Neuronal stem cell (in vitro differentiated cells): ENCODE results near the gene CHERP. TPM values are rescaled to one million over a fixed set of nuclear protein-coding genes. Genes with fewer than 3 reads are reported as not detected.

Source experiments
- DNase-seq: peaks from one replicate; pipeline ENCODE4 v3.0.0-alpha.2; 2013; ENCODE audit warnings: low spot score
- H2AFZ ChIP-seq: one replicate; pipeline ENCODE4 v1.6.1; 2013; ENCODE audit warnings: mild to moderate bottlenecking, low read length, inconsistent platforms
- H2AK5ac ChIP-seq: 2 replicates; pipeline ENCODE4 v1.6.1; 2013; ENCODE audit warnings: low read depth, mild to moderate bottlenecking, inconsistent platforms, low read length, moderate library complexity, mixed read lengths
- H2BK120ac ChIP-seq: 2 replicates; pipeline ENCODE4 v1.6.1; 2013; ENCODE audit warnings: low read depth, mild to moderate bottlenecking, inconsistent platforms, low read length, moderate library complexity, mixed read lengths
- H2BK12ac ChIP-seq: one replicate; pipeline ENCODE4 v1.6.1; 2013; ENCODE audit warnings: low read length, inconsistent platforms
- H2BK15ac ChIP-seq: 2 replicates; pipeline ENCODE4 v1.6.1; 2013; ENCODE audit warnings: mild to moderate bottlenecking, low read length, inconsistent platforms, mixed read lengths
- H2BK5ac ChIP-seq: one replicate; pipeline ENCODE4 v1.6.1; 2013; ENCODE audit warnings: inconsistent platforms, mild to moderate bottlenecking, low read length, moderate library complexity
- H3K14ac ChIP-seq: one replicate; pipeline ENCODE4 v1.6.1; 2013; ENCODE audit warnings: low read length, inconsistent platforms
- H3K18ac ChIP-seq: 2 replicates; pipeline ENCODE4 v1.6.1; 2013; ENCODE audit warnings: low read length, inconsistent platforms
- H3K23ac ChIP-seq: 2 replicates; pipeline ENCODE4 v1.6.1; 2013; ENCODE audit warnings: low read depth, mild to moderate bottlenecking, mixed read lengths, low read length, inconsistent platforms; ENCODE audit not compliant: poor library complexity
- H3K27ac ChIP-seq: replicated peaks from 3 replicates; pipeline ENCODE4 v1.5.1; 2013; ENCODE audit warnings: low read length, inconsistent platforms
- H3K27me3 ChIP-seq, 3 experiments: 2 replicates each; pipeline ENCODE4 v1.6.1; 2013; ENCODE audit warnings: low read length in 3 of 3, mild to moderate bottlenecking in 2 of 3, inconsistent platforms in 1 of 3, low read depth in 1 of 3, mixed read lengths in 1 of 3, moderate library complexity in 1 of 3; ENCODE audit not compliant: control insufficient read depth in 3 of 3, insufficient read depth in 3 of 3
- H3K36me3 ChIP-seq, 2 donors: replicated peaks in 1 of 2; 2 replicates each; pipeline ENCODE4 v1.6.1; 2013; ENCODE audit warnings: low read length in 2 of 2; ENCODE audit not compliant: control insufficient read depth in 2 of 2, insufficient read depth in 2 of 2
- H3K4ac ChIP-seq: 2 replicates; pipeline ENCODE4 v1.6.1; 2013; ENCODE audit warnings: inconsistent platforms, mild to moderate bottlenecking, low read length, moderate library complexity
- H3K4me1 ChIP-seq, 2 donors: 1 replicate in 1 of 2; 2 replicates in 1 of 2; pipeline ENCODE4 v1.6.1; 2013; ENCODE audit warnings: low read length in 2 of 2, low read depth in 1 of 2; ENCODE audit not compliant: control insufficient read depth in 2 of 2, insufficient read depth in 1 of 2
- H3K4me2 ChIP-seq: one replicate; pipeline ENCODE4 v1.6.1; 2013; ENCODE audit warnings: mild to moderate bottlenecking, low read length, inconsistent platforms; ENCODE audit not compliant: insufficient read depth, poor library complexity, severe bottlenecking
- H3K4me3 ChIP-seq, 2 donors: 2 replicates each; pipeline ENCODE4 v1.5.1; 2013; ENCODE audit warnings: low read length in 2 of 2, mild to moderate bottlenecking in 2 of 2, inconsistent platforms in 1 of 2, moderate library complexity in 1 of 2
- H3K79me1 ChIP-seq: one replicate; pipeline ENCODE4 v1.6.1; 2013; ENCODE audit warnings: low read depth, mild to moderate bottlenecking, inconsistent platforms, low read length, moderate library complexity
- H3K9ac ChIP-seq: one replicate; pipeline ENCODE4 v1.6.1; 2013; ENCODE audit warnings: mild to moderate bottlenecking, low read depth, low read length, inconsistent platforms; ENCODE audit not compliant: poor library complexity
- H3K9me3 ChIP-seq, 2 donors: replicated peaks in 1 of 2; 2 replicates each; pipeline versions ENCODE3 to v1.6.1; 2013; ENCODE audit warnings: low read length in 2 of 2, mild to moderate bottlenecking in 2 of 2, inconsistent platforms in 1 of 2, low read depth in 1 of 2, mixed read lengths in 1 of 2, moderate library complexity in 1 of 2; ENCODE audit not compliant: control insufficient read depth in 2 of 2, insufficient read depth in 1 of 2
- H4K8ac ChIP-seq: one replicate; pipeline ENCODE4 v1.6.1; 2013; ENCODE audit warnings: low read depth, mild to moderate bottlenecking, inconsistent platforms, low read length, moderate library complexity
- H4K91ac ChIP-seq: one replicate; pipeline ENCODE4 v1.6.1; 2013; ENCODE audit warnings: low read length, low read depth, mild to moderate bottlenecking, inconsistent platforms; ENCODE audit not compliant: poor library complexity
- WGBS, 2 donors: extraction: QIAGEN DNeasy Blood & Tissue Kit; methylation state at CpG; one replicate each; pipeline ENCODE4 v1.1.7; 2013; ENCODE audit warnings: missing lambda C conversion rate in 2 of 2, mixed read lengths in 1 of 2; ENCODE audit not compliant: insufficient read length in 2 of 2, insufficient replicate concordance in 1 of 2; ENCODE audit errors: extremely low coverage in 2 of 2; 5-methylcytosine and 5-hydroxymethylcytosine counted together
- polyA plus RNA-seq, 2 experiments: library from polyadenylated mRNA; stranded (reverse); fragments of 200-250 nt; gene quantifications; one replicate each; pipeline ENCODE4 v1.2.3, GENCODE V29; 2013

CHERP gene
- polyA plus RNA-seq (2013, experiment 1 of 2) = 40.7 TPM
- 40.6 TPM for polyA plus RNA-seq (2013, experiment 2 of 2)

GRCh38 chr19:16542045-16542909, at the start of gene CHERP:
CHERP (minus strand) TSS chr19:16542437; CDS start chr19:16542378, 59 bp downstream.
- no peaks in the 10 kb centered on the region for H3K27me3 ChIP-seq
- peak; percentile 95 for DNase-seq
- H3K9ac ChIP-seq = peak within 1 kb of the TSS; percentile 93
- H4K8ac ChIP-seq = no peak within 1 kb of the TSS
- H2AK5ac ChIP-seq = peak within 1 kb of the TSS; percentile 83
- H2BK15ac ChIP-seq = no peak within 1 kb of the TSS
- peaks cover 15 to 43% of the 10 kb centered on the region in 2 donors for H3K36me3 ChIP-seq
- no peak within 1 kb of the TSS for H4K91ac ChIP-seq
- H3K4ac ChIP-seq = no peak within 1 kb of the TSS
- H3K23ac ChIP-seq = peak within 1 kb of the TSS; percentile 91
- H3K18ac ChIP-seq = peak within 1 kb of the TSS; percentile 99
- peak within 1 kb of the TSS; percentile 82 for H3K14ac ChIP-seq
- no peak within 1 kb of the TSS for H2BK12ac ChIP-seq
- peak within 1 kb of the TSS; percentile 82 for H2BK5ac ChIP-seq
- peaks cover 0 to 3% of the 10 kb centered on the region in 2 donors for H3K9me3 ChIP-seq
- peak within 1 kb of the TSS; percentile 86 for H3K4me2 ChIP-seq
- H3K4me3 ChIP-seq = peak within 1 kb of the TSS; percentile 84 to 98
- H2BK120ac ChIP-seq = peak within 1 kb of the TSS; percentile 28
- peak within 1 kb of the TSS; percentile 77 for H3K27ac ChIP-seq
- peak within 1 kb of the TSS; percentile 98 for H2AFZ ChIP-seq
- H3K79me1 ChIP-seq = peaks cover 20% of the 10 kb centered on the region
- WGBS, 2 donors = no CpG with 5 or more reads among the region's 108 CpGs
- H3K4me1 ChIP-seq = peaks cover 2% of the 10 kb centered on the region in 2 donors

- Histone ChIP-seq H3K4ac (no peak overlapping the region), H3K9ac (no peak overlapping the region), H2BK15ac (no peak overlapping the region), H3K14ac (no peak overlapping the region), H3K4me2 (no peak overlapping the region), H3K18ac (no peak overlapping the region), H4K91ac (no peak overlapping the region), H3K23ac (no peak overlapping the region), H4K8ac (no peak overlapping the region), H3K4me1 (peaks cover 24 to 42% of the 10 kb centered on the region in 2 donors), H3K36me3 (peaks cover 0 to 1% of the 10 kb centered on the region in 2 donors), H3K4me3 (no peak overlapping the region), H3K79me1 (peaks cover 30% of the 10 kb centered on the region), H2BK120ac (no peak overlapping the region), H3K27ac (no peak overlapping the region), H2AFZ (no peak overlapping the region), H3K27me3 (no peaks in the 10 kb centered on the region), H2BK12ac (no peak overlapping the region), H2BK5ac (no peak overlapping the region), H3K9me3 (no peaks in the 10 kb centered on the region), H2AK5ac (no peak overlapping the region)
- no peak for DNase-seq
- no CpG with 5 or more reads among the region's 9 CpGs for WGBS, 2 donors
These were observed 48.9 kb upstream of the CHERP start for GRCh38 chr19:16590876-16591802.

- H3K14ac ChIP-seq = no peak overlapping the region
- H2AK5ac ChIP-seq = peak overlapping the region; percentile 6
- peak overlapping the region; percentile 21 for H3K23ac ChIP-seq
- no peak overlapping the region for H2BK120ac ChIP-seq
- DNase-seq = no peak
- H3K18ac ChIP-seq = peak overlapping the region; percentile 6
- H3K4ac ChIP-seq = no peak overlapping the region
- peaks cover 26% of the 10 kb centered on the region for H3K79me1 ChIP-seq
- H4K8ac ChIP-seq = peak overlapping the region; percentile 57
- H3K4me1 ChIP-seq = peaks cover 28 to 49% of the 10 kb centered on the region in 2 donors
- H3K4me2 ChIP-seq = no peak overlapping the region
- H3K27ac ChIP-seq = no peak overlapping the region
- WGBS, 2 donors = no CpG with 5 or more reads among the region's 3 CpGs
- no peak overlapping the region for H4K91ac ChIP-seq
- H2BK12ac ChIP-seq = no peak overlapping the region
- no peaks in the 10 kb centered on the region for H3K9me3 ChIP-seq
- H3K4me3 ChIP-seq = no peak overlapping the region
- no peaks in the 10 kb centered on the region for H3K36me3 ChIP-seq
- H3K27me3 ChIP-seq = no peaks in the 10 kb centered on the region
- no peak overlapping the region for H2BK15ac ChIP-seq
- no peak overlapping the region for H3K9ac ChIP-seq
- no peak overlapping the region for H2BK5ac ChIP-seq
- H2AFZ ChIP-seq = no peak overlapping the region
These were observed 47.7 kb upstream of the CHERP start for GRCh38 chr19:16589917-16590316.
